NCI-H2081 treated with DMSO at 0.1 percent for 48 hours (cell line): ENCODE data around the gene TMEM116.
"Not testable (repeated sequence)": the region's sequence is repeated elsewhere in the genome, so short reads cannot be mapped to it uniquely, and the experiment has no call there.

Source experiments
- DNase-seq: peaks from one replicate; lab custom pipeline; 2025; lab: John Stamatoyannopoulos, UW

The TMEM116 gene

GRCh38 chr12:111976291-111976690 lies 36.7 kb downstream of the TMEM116 start:
- DNase-seq, result no peak

DNA sequence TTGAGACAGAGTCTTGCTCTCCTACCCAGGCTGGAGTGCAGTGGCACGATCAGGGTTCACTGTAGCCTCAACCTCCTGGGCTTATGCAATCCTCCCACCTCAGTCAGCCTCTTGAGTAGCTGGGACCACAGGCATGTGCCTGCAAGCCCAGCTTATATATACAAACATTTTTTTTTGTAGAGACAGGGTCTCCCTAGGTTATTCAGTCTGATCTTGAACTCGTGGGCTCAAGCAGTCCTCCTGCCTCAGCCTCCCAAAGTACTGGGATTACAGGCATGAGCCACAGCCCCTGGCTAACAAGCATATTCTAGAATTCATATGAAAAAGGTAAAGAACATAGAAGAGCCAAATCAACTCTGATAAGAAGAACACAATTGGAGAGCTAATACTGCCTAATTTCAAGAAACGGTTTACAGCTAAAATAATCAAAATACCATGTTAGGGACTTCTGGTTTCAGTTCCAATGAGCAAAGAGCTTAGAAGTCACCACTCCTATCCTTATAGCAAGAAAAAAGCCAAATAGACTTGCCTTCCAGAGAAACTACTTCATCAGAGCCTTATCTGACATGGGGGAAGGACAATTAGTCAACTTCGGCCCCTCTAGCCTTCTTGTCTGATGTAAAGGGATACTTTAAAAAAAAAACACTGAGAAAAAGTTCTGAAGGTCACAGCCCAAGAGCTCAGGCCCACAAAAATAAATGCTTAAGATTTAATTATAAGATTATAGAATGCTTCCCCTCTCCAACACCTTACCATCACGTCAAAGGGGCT lies 37.6 kb downstream of the TMEM116 start:
- no peak for DNase-seq

DNA sequence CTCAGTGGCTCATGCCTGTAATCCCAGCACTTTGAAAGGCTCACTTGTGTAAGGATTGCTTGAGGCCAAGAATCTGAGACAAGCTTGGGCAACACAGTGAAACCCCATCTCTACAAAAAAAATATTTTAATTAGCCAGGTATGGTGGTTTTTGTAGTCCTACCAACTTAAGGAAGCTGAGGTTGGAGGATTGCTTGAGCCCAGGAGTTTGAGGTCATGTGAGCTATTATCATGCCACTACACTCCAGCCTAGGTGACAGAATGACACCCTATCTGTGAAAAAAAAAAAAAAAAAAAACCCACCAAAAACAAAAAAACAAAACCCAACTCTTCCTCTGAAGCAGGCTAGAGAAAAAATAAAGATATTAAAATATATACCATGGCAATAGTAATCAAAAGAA lies 41.2 kb downstream of the TMEM116 start:
- DNase-seq, result no peak

DNA sequence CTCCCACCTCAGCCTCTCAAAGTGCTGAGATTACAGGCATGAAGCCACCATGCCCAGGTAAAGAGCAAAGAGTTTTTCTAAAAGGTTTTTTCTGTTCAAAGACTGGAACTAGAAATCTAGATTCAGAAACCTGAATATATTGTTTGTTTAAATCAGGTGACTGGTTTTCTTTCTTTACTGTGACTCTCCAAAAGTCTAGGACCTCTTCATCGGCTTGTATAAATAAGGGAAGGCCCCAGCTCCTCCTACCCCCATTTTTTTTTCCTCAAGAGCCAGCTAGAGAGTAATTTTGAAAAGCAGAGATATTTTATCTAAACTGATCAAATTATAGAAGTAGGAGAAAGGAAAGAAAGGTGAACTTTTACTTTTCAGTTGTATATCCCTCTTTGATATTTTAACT lies 48.0 kb downstream of the TMEM116 start:
- no peak for DNase-seq

- not testable (repeated sequence) for DNase-seq
Measured at GRCh38 chr12:111959518-111959917, 53.4 kb downstream of the TMEM116 start.

DNA sequence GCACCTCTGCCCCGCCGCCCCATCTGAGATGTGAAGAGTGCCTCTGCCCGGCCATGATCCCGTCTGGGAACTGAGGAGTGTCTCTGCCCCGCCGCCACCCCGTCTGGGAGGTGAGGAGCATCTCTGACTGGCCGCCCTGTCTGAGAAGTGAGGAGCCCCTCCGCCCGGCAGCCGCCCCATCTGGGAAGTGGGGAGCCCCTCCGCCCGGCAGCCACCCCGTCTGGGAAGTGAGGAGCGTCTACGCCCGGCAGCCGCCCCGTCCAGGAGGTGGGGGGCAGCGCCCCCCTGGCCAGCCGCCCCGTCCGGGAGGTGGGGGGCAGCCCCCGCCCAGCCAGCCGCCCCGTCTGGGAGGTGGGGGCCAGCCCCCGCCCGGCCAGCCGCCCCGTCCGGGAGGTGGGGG lies 55.7 kb downstream of the TMEM116 start:
- DNase-seq, result not testable (repeated sequence)

DNA sequence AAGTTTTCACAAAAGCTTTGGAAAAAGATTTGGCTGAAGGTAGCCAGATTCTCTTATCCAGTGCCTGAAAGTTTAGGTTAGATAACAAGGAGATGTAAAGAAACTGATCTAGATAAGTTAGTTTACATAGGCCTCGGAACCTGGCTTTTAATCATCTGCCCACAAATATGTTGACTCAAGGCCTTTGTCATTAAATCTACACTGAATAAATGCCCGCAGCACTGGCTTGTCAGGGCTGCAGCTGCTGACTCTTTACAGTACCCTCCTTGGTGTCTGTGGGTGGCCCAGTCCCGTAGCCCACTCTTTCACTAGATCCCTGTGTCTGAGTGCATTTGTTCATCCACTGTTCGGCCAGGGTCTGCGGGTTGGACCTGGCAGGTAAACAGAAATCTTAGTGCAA lies 58.0 kb downstream of the TMEM116 start:
- no peak for DNase-seq

DNA sequence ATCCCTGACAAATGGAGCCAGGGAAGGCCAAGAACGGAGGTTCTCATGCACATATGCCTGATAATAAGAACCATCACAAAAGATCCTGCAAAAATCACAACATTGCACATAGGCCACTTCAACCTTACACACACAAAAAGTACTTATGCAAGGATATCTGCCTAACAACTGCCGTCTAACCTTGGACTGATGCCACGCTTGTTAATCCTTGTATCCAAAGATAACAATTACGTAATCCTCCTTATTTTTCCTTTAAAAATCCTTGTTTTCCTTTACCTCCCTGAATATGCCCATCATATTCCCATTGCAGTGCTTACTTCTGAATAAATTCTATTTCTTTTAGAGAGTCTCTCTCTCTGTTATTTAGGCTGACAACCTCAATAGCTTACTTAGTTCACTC lies 59.5 kb downstream of the TMEM116 start:
- DNase-seq, result no peak

- DNase-seq, result not testable (repeated sequence)
Measured at GRCh38 chr12:111952084-111952787, 60.7 kb downstream of the TMEM116 start.

GRCh38 chr12:111950961-111951676 lies 61.8 kb downstream of the TMEM116 start:
- not testable (repeated sequence) for DNase-seq

DNA sequence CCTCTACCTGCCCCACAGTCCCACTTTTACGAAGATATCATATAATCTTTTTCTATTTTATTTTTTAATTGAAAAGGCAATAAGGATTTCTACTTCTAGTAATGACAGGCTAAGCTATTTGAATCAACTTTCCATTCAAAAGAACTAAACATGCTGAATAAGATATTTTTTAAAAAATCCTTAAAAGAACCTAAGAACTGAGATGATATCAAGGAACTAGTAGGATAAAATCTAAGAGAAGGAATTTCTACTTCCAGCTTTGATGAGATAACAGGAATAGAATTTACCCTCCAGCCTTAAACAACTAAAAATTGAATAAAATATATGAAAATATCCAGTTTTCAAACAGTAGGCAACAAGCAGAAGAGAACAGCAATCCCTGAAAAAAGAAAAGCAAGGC lies 69.0 kb downstream of the TMEM116 start:
- DNase-seq, result no peak

- DNase-seq, result no peak
Measured at GRCh38 chr12:111942557-111942956, 70.4 kb downstream of the TMEM116 start.

GRCh38 chr12:111937429-111937828 lies 75.5 kb downstream of the TMEM116 start:
- DNase-seq, result no peak

GRCh38 chr12:111936869-111937268 lies 76.1 kb downstream of the TMEM116 start:
- DNase-seq, result no peak

DNA sequence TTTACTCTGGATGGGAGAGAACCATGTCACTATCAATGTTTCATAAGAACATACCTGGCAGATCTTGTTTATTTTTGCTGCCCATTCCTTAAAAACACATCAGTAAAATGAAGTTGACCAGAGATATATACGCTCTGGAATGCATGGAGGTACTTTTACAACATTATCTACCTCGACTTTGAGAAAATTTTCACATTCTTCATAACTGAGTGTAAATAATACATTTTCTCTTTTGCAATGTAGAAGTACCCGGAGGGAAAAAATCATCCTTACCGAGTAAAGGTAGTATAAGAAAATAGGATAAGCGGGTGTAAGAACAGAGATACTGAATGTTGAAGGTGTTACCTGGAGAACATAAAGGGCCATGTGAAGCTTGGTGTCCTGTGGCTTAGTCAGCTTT lies 80.7 kb downstream of the TMEM116 start:
- no peak for DNase-seq

- no peak for DNase-seq
Measured at GRCh38 chr12:111927346-111927745, 85.6 kb downstream of the TMEM116 start.

DNA sequence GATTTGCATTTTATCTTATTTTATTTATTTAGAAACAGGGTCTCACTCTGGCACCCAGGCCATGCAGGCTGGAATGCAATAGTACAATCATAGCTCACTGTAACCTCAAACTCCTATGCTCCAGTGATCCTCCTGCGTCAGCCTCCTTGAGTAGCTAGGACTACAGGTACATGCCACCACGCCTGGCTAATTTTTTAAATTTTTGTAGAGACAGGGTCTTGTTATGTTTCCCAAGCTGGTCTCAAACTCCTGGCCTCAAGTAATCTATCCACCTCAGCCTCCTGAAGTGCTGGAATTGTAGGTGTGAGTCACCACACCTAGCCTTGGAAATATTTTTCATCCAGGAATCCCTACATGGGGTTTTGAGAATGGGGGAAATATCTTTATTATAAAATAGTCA lies 86.3 kb downstream of the TMEM116 start:
- no peak for DNase-seq

- no peak for DNase-seq
Measured at GRCh38 chr12:111925171-111925570, 87.8 kb downstream of the TMEM116 start.

DNA sequence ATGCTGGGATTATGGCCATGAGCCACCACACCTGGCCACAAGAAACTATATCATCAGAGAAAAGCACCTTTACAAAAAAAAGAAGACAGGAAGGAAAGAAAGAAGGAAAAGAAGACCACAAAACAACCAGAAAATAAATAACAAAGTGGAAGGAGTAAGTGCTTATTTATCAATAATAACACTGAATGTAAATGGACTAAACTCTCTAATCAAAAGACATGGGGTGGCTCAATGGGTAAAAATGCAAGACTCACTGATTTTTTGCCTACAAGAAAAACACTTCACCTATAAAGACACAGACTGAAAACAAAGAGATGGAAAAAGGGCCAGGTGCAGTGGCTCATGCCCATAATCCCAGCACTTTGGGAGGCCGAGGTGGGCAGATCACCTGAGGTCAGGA lies 105.2 kb downstream of the TMEM116 start:
- DNase-seq, result no peak

DNA sequence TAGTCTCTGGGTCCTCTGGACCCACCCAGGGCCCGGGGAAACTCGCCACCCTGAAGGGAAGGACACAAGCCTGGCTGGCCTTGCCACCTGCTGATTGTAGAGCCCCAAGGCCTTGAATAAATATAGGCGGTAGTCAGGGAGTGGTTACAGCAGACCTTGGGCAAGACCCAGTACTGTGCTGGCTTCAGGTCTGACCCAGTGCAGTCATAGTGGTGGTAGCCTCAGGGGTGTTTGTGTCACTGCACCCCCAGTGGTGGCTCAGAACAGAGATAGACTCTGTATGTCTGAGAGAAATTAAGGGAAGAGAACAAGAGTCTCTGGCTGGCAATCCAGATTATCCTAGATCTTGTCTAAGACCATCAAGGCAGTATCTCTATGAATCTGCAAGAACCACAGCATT lies 107.5 kb downstream of the TMEM116 start:
- no peak for DNase-seq

DNA sequence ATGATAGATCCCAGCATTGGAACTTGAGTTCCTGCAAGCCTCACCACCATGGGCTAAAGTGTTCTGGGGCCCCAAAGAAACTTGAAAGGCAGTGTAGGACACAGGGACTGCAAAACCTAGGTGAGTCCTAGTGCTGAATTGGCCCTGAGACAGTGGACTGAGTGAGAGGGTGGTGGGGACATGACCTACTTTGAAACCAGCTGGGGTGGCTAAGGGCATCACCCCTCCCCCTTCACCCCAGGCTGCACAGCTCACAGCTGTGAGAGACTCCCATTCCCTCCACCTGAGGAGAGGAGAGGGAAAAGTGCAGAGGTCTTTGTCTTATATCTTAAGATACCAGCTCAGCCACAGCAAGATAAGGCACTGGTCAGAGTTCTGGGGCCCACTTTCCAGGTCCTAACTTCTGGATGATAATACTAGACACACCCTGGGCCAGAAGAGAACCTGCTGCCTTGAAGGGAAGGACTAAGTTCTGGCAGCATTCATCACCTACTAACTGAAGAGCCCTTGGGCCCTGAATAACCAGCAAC lies 108.5 kb downstream of the TMEM116 start:
- no peak for DNase-seq

DNA sequence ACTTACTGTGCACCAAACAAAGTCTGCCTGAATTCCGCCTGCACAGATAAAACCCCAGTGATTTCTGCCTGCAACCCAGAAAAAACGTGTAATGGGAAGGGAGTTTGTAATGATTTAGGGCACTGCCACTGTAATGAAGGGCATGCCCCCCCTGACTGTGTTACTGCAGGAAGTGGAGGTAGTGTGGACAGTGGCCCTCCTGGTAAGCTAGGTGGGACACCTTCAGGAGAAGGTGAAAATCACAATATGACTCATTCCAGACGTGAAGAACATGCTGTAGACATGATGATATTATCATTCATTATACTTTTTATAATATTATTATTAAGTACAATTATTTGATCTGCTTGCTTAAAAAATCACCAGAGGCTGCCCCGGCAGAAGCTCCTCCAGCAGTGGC lies 111.8 kb downstream of the TMEM116 start:
- DNase-seq, result no peak

GRCh38 chr12:111894556-111894955 lies 118.4 kb downstream of the TMEM116 start:
- DNase-seq, result no peak
